ENCODE results near the gene IGLL1.
"Not testable (repeated sequence)": the region's sequence is repeated elsewhere in the genome, so short reads cannot be mapped to it uniquely, and the experiment has no call there.

The IGLL1 gene

GRCh38 chr22:23565305-23565914 is 14.7 kb downstream of the IGLL1 start:
- Histone ChIP-seq H3K27me3 (no peaks in the 10 kb centered on the region), H3K4me3 (ENCODE audit: low read depth, low read length) (peak overlapping the region; percentile 60), H3K4me1 (no peaks in the 10 kb centered on the region), H3K9me3 (no peaks in the 10 kb centered on the region), H3K36me3 (no peaks in the 10 kb centered on the region)
- no peak for DNase-seq
- TF ChIP-seq, protein P1, sequence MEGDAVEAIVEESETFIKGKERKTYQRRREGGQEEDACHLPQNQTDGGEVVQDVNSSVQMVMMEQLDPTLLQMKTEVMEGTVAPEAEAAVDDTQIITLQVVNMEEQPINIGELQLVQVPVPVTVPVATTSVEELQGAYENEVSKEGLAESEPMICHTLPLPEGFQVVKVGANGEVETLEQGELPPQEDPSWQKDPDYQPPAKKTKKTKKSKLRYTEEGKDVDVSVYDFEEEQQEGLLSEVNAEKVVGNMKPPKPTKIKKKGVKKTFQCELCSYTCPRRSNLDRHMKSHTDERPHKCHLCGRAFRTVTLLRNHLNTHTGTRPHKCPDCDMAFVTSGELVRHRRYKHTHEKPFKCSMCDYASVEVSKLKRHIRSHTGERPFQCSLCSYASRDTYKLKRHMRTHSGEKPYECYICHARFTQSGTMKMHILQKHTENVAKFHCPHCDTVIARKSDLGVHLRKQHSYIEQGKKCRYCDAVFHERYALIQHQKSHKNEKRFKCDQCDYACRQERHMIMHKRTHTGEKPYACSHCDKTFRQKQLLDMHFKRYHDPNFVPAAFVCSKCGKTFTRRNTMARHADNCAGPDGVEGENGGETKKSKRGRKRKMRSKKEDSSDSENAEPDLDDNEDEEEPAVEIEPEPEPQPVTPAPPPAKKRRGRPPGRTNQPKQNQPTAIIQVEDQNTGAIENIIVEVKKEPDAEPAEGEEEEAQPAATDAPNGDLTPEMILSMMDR (IDR thresholded peaks at IDR 0.05; ENCODE audit: low read depth, low read length): peak; percentile 30; the same call in 1 of the 2 replicates

DNA sequence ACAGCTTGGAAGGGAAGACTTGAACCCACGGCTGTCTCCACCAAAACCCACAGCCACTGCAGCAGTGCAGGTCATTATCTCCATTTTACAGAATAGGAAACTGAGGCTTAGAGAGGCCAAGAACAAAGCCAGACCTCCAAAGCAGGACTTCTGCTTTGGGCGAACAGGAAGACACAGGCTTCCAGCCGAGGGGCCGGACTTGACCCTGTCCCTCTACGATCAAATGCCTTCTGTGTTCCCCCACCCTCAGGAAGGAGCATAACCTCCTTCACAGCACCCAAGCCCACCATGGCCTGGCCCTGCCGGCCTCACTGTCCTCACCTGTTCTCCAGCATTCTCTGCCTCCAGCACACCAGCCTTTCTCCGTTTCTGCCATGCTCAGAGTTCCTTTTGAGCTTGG is 15.8 kb downstream of the IGLL1 start:
- Histone ChIP-seq H3K36me3 (no peaks in the 10 kb centered on the region), H3K27me3 (no peaks in the 10 kb centered on the region), H3K9me3 (no peaks in the 10 kb centered on the region), H3K4me1 (no peaks in the 10 kb centered on the region), H3K4me3 (ENCODE audit: low read depth, low read length) (no peak overlapping the region)
- TF ChIP-seq, protein P1 (IDR thresholded peaks at IDR 0.05; ENCODE audit: low read depth, low read length): no peak
- DNase-seq: no peak

GRCh38 chr22:23563111-23563510 is 17.0 kb downstream of the IGLL1 start:
- no peak for DNase-seq
- Histone ChIP-seq H3K9me3 (no peaks in the 10 kb centered on the region), H3K36me3 (no peaks in the 10 kb centered on the region), H3K27me3 (no peaks in the 10 kb centered on the region), H3K4me3 (ENCODE audit: low read depth, low read length) (no peak overlapping the region), H3K4me1 (no peaks in the 10 kb centered on the region)
- TF ChIP-seq, protein P1 (IDR thresholded peaks at IDR 0.05; ENCODE audit: low read depth, low read length): no peak

- Histone ChIP-seq H3K36me3 (no peaks in the 10 kb centered on the region), H3K9me3 (no peaks in the 10 kb centered on the region), H3K4me3 (ENCODE audit: low read depth, low read length) (no peak overlapping the region), H3K27me3 (no peaks in the 10 kb centered on the region), H3K4me1 (no peaks in the 10 kb centered on the region)
- DNase-seq: no peak
- TF ChIP-seq, protein P1 (IDR thresholded peaks at IDR 0.05; ENCODE audit: low read depth, low read length): no peak
Observed at GRCh38 chr22:23562186-23562585, 17.9 kb downstream of the IGLL1 start.

GRCh38 chr22:23561025-23561510 is 19.0 kb downstream of the IGLL1 start:
- H3K27me3 ChIP-seq; DNase-seq; H3K9me3 ChIP-seq; H3K36me3 ChIP-seq; H3K4me1 ChIP-seq; H3K4me3 ChIP-seq (ENCODE audit: low read depth, low read length): not testable (repeated sequence)

DNA sequence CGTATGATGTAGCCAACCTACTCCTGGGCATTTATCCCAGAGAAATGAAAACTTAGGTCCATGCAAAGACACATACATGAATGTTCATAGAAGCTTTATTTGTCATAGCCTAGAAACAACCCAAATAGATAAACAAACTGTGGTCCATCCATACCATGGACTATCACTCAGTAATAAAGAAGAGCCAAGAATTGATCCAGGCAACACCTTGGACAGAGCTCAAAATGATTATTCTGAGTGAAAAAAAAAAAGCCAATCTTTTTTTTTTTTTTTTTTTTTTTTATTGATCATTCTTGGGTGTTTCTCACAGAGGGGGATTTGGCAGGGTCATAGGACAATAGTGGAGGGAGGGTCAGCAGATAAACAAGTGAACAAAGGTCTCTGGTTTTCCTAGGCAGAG is 19.9 kb downstream of the IGLL1 start:
- H3K36me3 ChIP-seq; DNase-seq; H3K4me3 ChIP-seq (ENCODE audit: low read depth, low read length); H3K9me3 ChIP-seq; H3K27me3 ChIP-seq; H3K4me1 ChIP-seq: not testable (repeated sequence)

- Histone ChIP-seq H3K4me3 (ENCODE audit: low read depth, low read length) (no peak overlapping the region), H3K4me1 (no peaks in the 10 kb centered on the region), H3K27me3 (no peaks in the 10 kb centered on the region), H3K36me3 (no peaks in the 10 kb centered on the region), H3K9me3 (no peaks in the 10 kb centered on the region)
- TF ChIP-seq, protein P1 (IDR thresholded peaks at IDR 0.05; ENCODE audit: low read depth, low read length): no peak
- DNase-seq: no peak
Observed at GRCh38 chr22:23557467-23557866, 22.6 kb downstream of the IGLL1 start.
